H1 (cell line): ENCODE data around the gene ZNF407. TPM values are rescaled to one million over a fixed set of nuclear protein-coding genes. Genes with fewer than 3 reads are reported as not detected.

Source experiments
- CTCF ChIA-PET: fragments of 300-600 bp; sonication (Branson Sonifier 250); formaldehyde crosslinking; loops from one replicate; lab custom pipeline; 2021; ENCODE audit not compliant: partially characterized antibody; lab: Charles Lee
- POLR2A ChIA-PET: fragments of 300-600 bp; sonication (Branson Sonifier 250); formaldehyde crosslinking; loops from one replicate; lab custom pipeline; 2021; ENCODE audit warnings: inconsistent platforms; ENCODE audit not compliant: partially characterized antibody; lab: Charles Lee
- DNase-seq, 2 experiments: peaks; one replicate each; pipeline versions ENCODE4 v3.0.0 to v3.0.0-alpha.2; 2010 to 2022; ENCODE audit warnings: low spot score in 2 of 2, low read depth in 1 of 2, mixed read lengths in 1 of 2
- FAIRE-seq: peaks from 2 replicates; lab custom pipeline; 2011; peaks lifted over from hg19 to GRCh38; lab: Jason Lieb, UNC
- H2AFZ ChIP-seq: 2 replicates; pipeline ENCODE4 v1.8.1; 2012; ENCODE audit warnings: low read length, inconsistent platforms
- H2AK5ac ChIP-seq: 2 replicates; pipeline ENCODE4 v1.6.1; 2013; ENCODE audit warnings: low read depth, low read length
- H2BK120ac ChIP-seq: replicated peaks from 2 replicates; pipeline ENCODE3; 2013; ENCODE audit warnings: low read depth, low read length, inconsistent platforms
- H2BK12ac ChIP-seq: 2 replicates; pipeline ENCODE4 v1.6.1; 2013; ENCODE audit warnings: low read depth, low read length
- H2BK15ac ChIP-seq: 2 replicates; pipeline ENCODE4 v1.6.1; 2013; ENCODE audit warnings: low read length
- H2BK20ac ChIP-seq: 2 replicates; pipeline ENCODE4 v1.6.1; 2013; ENCODE audit warnings: low read length
- H2BK5ac ChIP-seq: 2 replicates; pipeline ENCODE4 v1.6.1; 2013; ENCODE audit warnings: low read depth, low read length
- H3K14ac ChIP-seq: 2 replicates; pipeline ENCODE4 v1.6.1; 2013; ENCODE audit warnings: inconsistent platforms; ENCODE audit not compliant: insufficient read length
- H3K18ac ChIP-seq: 2 replicates; pipeline ENCODE4 v1.6.1; 2013; ENCODE audit warnings: low read length; ENCODE audit errors: extremely low read depth
- H3K23ac ChIP-seq: 2 replicates; pipeline ENCODE4 v1.6.1; 2013; ENCODE audit warnings: inconsistent platforms; ENCODE audit not compliant: insufficient read length
- H3K23me2 ChIP-seq: 2 replicates; pipeline ENCODE4 v1.6.1; 2013; ENCODE audit warnings: low read depth, low read length
- H3K27ac ChIP-seq: 2 replicates; pipeline ENCODE4 v1.6.1; 2011; ENCODE audit warnings: low read depth, low read length, inconsistent platforms
- H3K27me3 ChIP-seq, 4 experiments: replicated peaks in 1 of 4; 1 replicate in 1 of 4; 2 replicates in 3 of 4; pipeline versions ENCODE4 v1.6.1 to v1.8.1; 2011 to 2013; ENCODE audit warnings: low read length in 3 of 4, mild to moderate bottlenecking in 3 of 4, inconsistent platforms in 2 of 4, mixed read lengths in 2 of 4, moderate library complexity in 1 of 4; ENCODE audit not compliant: control insufficient read depth in 3 of 4, insufficient read depth in 3 of 4; ENCODE audit errors: extremely low read depth in 1 of 4
- H3K36me3 ChIP-seq, 4 experiments: 2 replicates each; pipeline versions ENCODE4 v1.6.1 to v1.8.1; 2011 to 2013; ENCODE audit warnings: mild to moderate bottlenecking in 4 of 4, low read length in 3 of 4, moderate library complexity in 2 of 4, control low read depth in 1 of 4, inconsistent platforms in 1 of 4; ENCODE audit not compliant: insufficient read depth in 4 of 4, control insufficient read depth in 2 of 4
- H3K4ac ChIP-seq: replicated peaks from 2 replicates; pipeline ENCODE3; 2013; ENCODE audit warnings: low read length, low read depth, mixed read lengths, inconsistent platforms; ENCODE audit not compliant: insufficient read length
- H3K4me1 ChIP-seq, 4 experiments: replicated peaks in 1 of 4; 1 replicate in 1 of 4; 2 replicates in 3 of 4; pipeline versions ENCODE4 v1.6.1 to v1.8.1; 2011 to 2013; ENCODE audit warnings: low read length in 3 of 4, inconsistent platforms in 2 of 4, mixed read lengths in 1 of 4; ENCODE audit not compliant: insufficient read depth in 4 of 4, control insufficient read depth in 3 of 4
- H3K4me2 ChIP-seq, 2 experiments: 2 replicates each; pipeline versions ENCODE4 v1.6.1 to v1.8.1; 2011 to 2013; ENCODE audit warnings: low read depth in 2 of 2, low read length in 2 of 2, control low read depth in 1 of 2, inconsistent platforms in 1 of 2, mild to moderate bottlenecking in 1 of 2; ENCODE audit not compliant: insufficient read depth in 1 of 2
- H3K4me3 ChIP-seq, 4 experiments: fragments of 200-600, 300-600 bp in 1 of 4; sonication (generic), shearing (Covaris generic), sonication (Bioruptor Twin) in 1 of 4; 2 replicates each; pipeline versions ENCODE4 v1.5.1 to v1.8.1; 2011 to 2016; ENCODE audit warnings: low read length in 4 of 4, low read depth in 3 of 4, control low read depth in 2 of 4, inconsistent platforms in 2 of 4, mild to moderate bottlenecking in 2 of 4, mixed read lengths in 1 of 4, moderate library complexity in 1 of 4; ENCODE audit not compliant: insufficient read depth in 2 of 4; ENCODE audit errors: extremely low read depth in 1 of 4
- H3K56ac ChIP-seq: replicated peaks from 2 replicates; pipeline ENCODE3; 2013; ENCODE audit warnings: low read depth, mild to moderate bottlenecking, mixed read lengths, low read length, inconsistent platforms; ENCODE audit not compliant: insufficient read length
- H3K79me1 ChIP-seq: 2 replicates; pipeline ENCODE4 v1.6.1; 2013; ENCODE audit warnings: low read depth, low read length, control low read depth
- H3K79me2 ChIP-seq, 2 experiments: 2 replicates each; pipeline versions ENCODE4 v1.6.1 to v1.8.1; 2012 to 2013; ENCODE audit warnings: low read length in 2 of 2, mild to moderate bottlenecking in 2 of 2, inconsistent platforms in 1 of 2; ENCODE audit not compliant: insufficient read depth in 2 of 2, control insufficient read depth in 1 of 2
- H3K9ac ChIP-seq, 4 experiments: replicated peaks in 1 of 4; 1 replicate in 1 of 4; 2 replicates in 3 of 4; pipeline versions ENCODE4 v1.6.1 to v1.8.1; 2011 to 2013; ENCODE audit warnings: low read depth in 3 of 4, low read length in 3 of 4, control low read depth in 2 of 4, mild to moderate bottlenecking in 2 of 4, moderate library complexity in 2 of 4, inconsistent platforms in 1 of 4; ENCODE audit errors: extremely low read depth in 1 of 4
- H3K9me3 ChIP-seq, 2 experiments: 2 replicates each; pipeline versions ENCODE4 v1.6.1 to v1.8.1; 2012 to 2013; ENCODE audit warnings: mild to moderate bottlenecking in 2 of 2, moderate library complexity in 2 of 2, control low read depth in 1 of 2, inconsistent platforms in 1 of 2, low read depth in 1 of 2, low read length in 1 of 2, mixed read lengths in 1 of 2; ENCODE audit not compliant: insufficient read depth in 2 of 2
- H4K20me1 ChIP-seq, 2 experiments: replicated peaks in 1 of 2; 2 replicates each; pipeline versions ENCODE3 to v1.8.1; 2011 to 2013; ENCODE audit warnings: inconsistent platforms in 2 of 2, low read length in 2 of 2, mild to moderate bottlenecking in 1 of 2; ENCODE audit not compliant: insufficient read depth in 2 of 2, control insufficient read depth in 1 of 2
- H4K5ac ChIP-seq: 2 replicates; pipeline ENCODE4 v1.6.1; 2013; ENCODE audit warnings: low read length, low read depth, mixed read lengths, inconsistent platforms; ENCODE audit not compliant: insufficient read length
- H4K8ac ChIP-seq: 2 replicates; pipeline ENCODE4 v1.8.0; 2013; ENCODE audit warnings: mild to moderate bottlenecking, moderate library complexity, low read length, inconsistent platforms; ENCODE audit not compliant: insufficient read depth; ENCODE audit errors: extremely low read depth
- H4K91ac ChIP-seq: replicated peaks from 2 replicates; pipeline ENCODE3; 2013; ENCODE audit warnings: low read length, mixed read lengths, inconsistent platforms; ENCODE audit not compliant: insufficient read length
- HDAC6 ChIP-seq: IDR thresholded peaks from one replicate; pipeline ENCODE4 v1.7.1; 2012; ENCODE audit warnings: low read depth, mild to moderate bottlenecking, inconsistent platforms, low read length, moderate library complexity
- KDM5A ChIP-seq: fragments of 200-600 bp; IDR thresholded peaks from 2 replicates; pipeline ENCODE4 v1.7.1; 2012; ENCODE audit warnings: mild to moderate bottlenecking, low read length, inconsistent platforms, mixed read lengths
- SP2 ChIP-seq: IDR thresholded peaks from 2 replicates; pipeline ENCODE4 v1.6.1; 2012; ENCODE audit warnings: mild to moderate bottlenecking, low read length, inconsistent platforms
- SP4 ChIP-seq: IDR thresholded peaks from 2 replicates; pipeline ENCODE4 v1.6.1; 2012; ENCODE audit warnings: low read length, inconsistent platforms
- WGBS, 2 experiments: shearing (Covaris generic) in 1 of 2; methylation state at CpG; one replicate each; pipeline versions ENCODE4 v1.1.6 to v1.1.7; 2013 to 2015; ENCODE audit warnings: low lambda C conversion rate in 2 of 2, mixed read lengths in 2 of 2, inconsistent platforms in 1 of 2, low coverage in 1 of 2, missing lambda C conversion rate in 1 of 2; ENCODE audit not compliant: insufficient replicate concordance in 2 of 2, insufficient coverage in 1 of 2, insufficient read length in 1 of 2; ENCODE audit errors: extremely low coverage in 1 of 2, missing lambda C conversion rate in 1 of 2; 5-methylcytosine and 5-hydroxymethylcytosine counted together
- polyA plus RNA-seq, 7 experiments: library from polyadenylated mRNA; depleted of rRNA in 3 of 7; stranded (reverse) in 5 of 7; unstranded in 2 of 7; fragments of >200 nt in 5 of 7; fragments of 200-250 nt in 2 of 7; gene quantifications; 1 replicate in 5 of 7; 2 replicates in 1 of 7; 4 replicates in 1 of 7; pipeline versions ENCODE4 v1.2.1 to v1.2.3, GENCODE V29; 2011 to 2013; ENCODE audit warnings: missing spikeins in 2 of 7, mixed read lengths in 2 of 7
- total RNA-seq: library from RNA; stranded (reverse); fragmentation: NEBNext Ultra II Directional; extraction: Animal tissue kit (Norgen Biotek cat#: 25700); gene quantifications from 2 replicates; pipeline ENCODE4 v1.2.1, GENCODE V29; 2021

ZNF407 gene
- total and polyA plus RNA-seq, 2 of the 8 experiments (the other 6 are each of a cell fraction or from before 2014, with no cell fraction given), result 1.5 to 6.8 TPM

DNA sequence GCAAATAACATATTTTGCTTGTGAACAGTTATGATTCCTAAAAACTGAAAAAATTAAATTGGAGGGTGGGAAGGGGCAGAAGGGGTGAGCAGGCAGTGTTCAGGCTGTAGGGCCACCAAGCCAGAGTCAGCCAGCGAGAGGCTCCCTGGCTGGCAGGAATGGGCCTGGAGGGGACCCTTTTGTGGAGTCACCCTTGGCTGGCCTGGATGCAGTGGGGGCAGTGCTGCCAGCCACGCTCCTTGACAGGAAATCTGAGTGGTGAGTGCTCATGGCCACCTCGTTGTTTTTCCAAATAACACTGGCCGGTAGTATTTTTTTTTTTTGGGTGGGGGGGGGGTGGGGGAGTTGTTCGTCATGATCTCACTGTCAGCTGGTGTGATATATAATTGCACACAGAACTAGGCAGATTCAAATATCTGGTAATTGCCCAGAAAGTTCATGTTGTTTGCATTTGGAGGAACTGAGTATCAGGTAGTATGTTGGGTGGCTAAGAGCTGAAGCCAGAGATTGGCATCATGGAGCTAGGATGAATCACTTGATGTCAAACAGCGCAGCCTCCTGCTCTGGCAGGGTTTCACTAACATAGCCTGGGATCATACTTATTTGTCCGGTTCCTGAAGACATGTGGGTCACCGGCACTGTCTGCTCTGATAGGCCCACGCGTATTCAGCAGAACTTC, 451.2 kb downstream of the ZNF407 start:
- Histone ChIP-seq H3K79me2 (no peaks in the 10 kb centered on the region), H4K91ac (no peak overlapping the region), H2BK120ac (no peak overlapping the region), H3K36me3 (no peaks in the 10 kb centered on the region), H2BK12ac (no peak overlapping the region), H3K14ac (no peak overlapping the region), H4K8ac (no peak overlapping the region), H3K4me1 (no peaks in the 10 kb centered on the region), H2BK5ac (no peak overlapping the region), H4K20me1 (no peaks in the 10 kb centered on the region), H3K23me2 (no peaks in the 10 kb centered on the region), H3K9me3 (no peaks in the 10 kb centered on the region), H3K27me3 (no peaks in the 10 kb centered on the region), H2BK15ac (no peak overlapping the region), H3K4me3 (no peak overlapping the region), H2AK5ac (no peak overlapping the region), H3K23ac (no peak overlapping the region), H3K4me2 (no peak overlapping the region), H2BK20ac (no peak overlapping the region), H3K18ac (no peak overlapping the region), H4K5ac (no peak overlapping the region), H2AFZ (no peak overlapping the region), H3K56ac (no peak overlapping the region), H3K4ac (no peak overlapping the region), H3K79me1 (no peaks in the 10 kb centered on the region; the same call in 1 of the 2 replicates), H3K27ac (no peak overlapping the region), H3K9ac (no peak overlapping the region)
- DNase-seq, result no peak
- TF ChIP-seq HDAC6 (no peak), SP2 (no peak), SP4 (no peak), KDM5A (no peak)
- POLR2A ChIA-PET, result no interaction called here
- FAIRE-seq, result no peak
- WGBS, 2 experiments, result 94% methylated on average over 10 of the region's 10 CpGs; no CpG with 5 or more reads in 1 of the 2 experiments
- CTCF ChIA-PET, result interaction anchor here (0.5 to 6.6 kb wide), 2 partner anchors 8 to 392 kb away, joined by 3 to 35 read pairs; no protein-coding TSS in a partner anchor
